Vagina (tissue), 2 donors: ENCODE results near the gene IFT27.

ENCODE experiments used
- CTCF ChIP-seq, 3 experiments: fragments of 450-650 bp in 2 of 3; fragments of 200-600 bp in 1 of 3; sonication (generic) in 1 of 3; IDR thresholded peaks; one replicate each; pipeline ENCODE4 v1.5.1; 2017 to 2019; ENCODE audit warnings: antibody characterized with exemption in 3 of 3, mild to moderate bottlenecking in 2 of 3, moderate library complexity in 2 of 3
- POLR2A ChIP-seq, 2 donors: fragments of 450-650 bp; IDR thresholded peaks; one replicate each; pipeline ENCODE4 v1.6.1; 2017; ENCODE audit warnings: antibody characterized with exemption in 2 of 2, mild to moderate bottlenecking in 2 of 2, moderate library complexity in 2 of 2

GRCh38 chr22:36803358-36803757 lies 27.4 kb upstream of the IFT27 start:
- TF ChIP-seq CTCF (IDR thresholded peaks at IDR 0.05) (no peak), POLR2A (IDR thresholded peaks at IDR 0.05) (no peak)
